ENCODE measurements around the gene CWC25.

DNA sequence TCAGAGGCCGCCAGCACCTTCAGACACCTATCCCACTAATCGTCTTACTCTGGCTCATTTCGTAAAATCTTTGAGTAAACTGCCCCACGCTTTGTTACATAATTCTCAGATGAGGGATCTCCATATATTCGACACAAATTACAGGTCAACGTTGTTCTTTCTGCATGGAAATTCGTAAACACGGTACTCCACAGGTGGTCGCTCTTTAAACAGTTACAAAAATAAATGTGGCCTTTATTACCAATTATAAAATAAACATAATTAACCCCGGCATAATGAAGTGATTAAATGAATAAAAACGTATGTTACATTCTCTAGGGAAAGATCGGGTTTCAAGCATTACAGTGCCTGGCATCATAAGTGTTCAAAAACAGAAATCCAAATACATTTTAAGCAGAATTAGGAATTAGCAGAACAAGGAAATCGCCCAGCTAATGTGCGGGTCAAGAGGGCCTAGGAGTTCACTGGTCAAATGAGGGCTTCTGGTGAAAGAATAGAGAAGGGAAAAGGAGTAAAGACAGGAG lies 24.8 kb downstream of the CWC25 start:
- TF ChIP-seq, protein P1, sequence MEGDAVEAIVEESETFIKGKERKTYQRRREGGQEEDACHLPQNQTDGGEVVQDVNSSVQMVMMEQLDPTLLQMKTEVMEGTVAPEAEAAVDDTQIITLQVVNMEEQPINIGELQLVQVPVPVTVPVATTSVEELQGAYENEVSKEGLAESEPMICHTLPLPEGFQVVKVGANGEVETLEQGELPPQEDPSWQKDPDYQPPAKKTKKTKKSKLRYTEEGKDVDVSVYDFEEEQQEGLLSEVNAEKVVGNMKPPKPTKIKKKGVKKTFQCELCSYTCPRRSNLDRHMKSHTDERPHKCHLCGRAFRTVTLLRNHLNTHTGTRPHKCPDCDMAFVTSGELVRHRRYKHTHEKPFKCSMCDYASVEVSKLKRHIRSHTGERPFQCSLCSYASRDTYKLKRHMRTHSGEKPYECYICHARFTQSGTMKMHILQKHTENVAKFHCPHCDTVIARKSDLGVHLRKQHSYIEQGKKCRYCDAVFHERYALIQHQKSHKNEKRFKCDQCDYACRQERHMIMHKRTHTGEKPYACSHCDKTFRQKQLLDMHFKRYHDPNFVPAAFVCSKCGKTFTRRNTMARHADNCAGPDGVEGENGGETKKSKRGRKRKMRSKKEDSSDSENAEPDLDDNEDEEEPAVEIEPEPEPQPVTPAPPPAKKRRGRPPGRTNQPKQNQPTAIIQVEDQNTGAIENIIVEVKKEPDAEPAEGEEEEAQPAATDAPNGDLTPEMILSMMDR (IDR thresholded peaks at IDR 0.05 in 2 of 3, conservative IDR thresholded peaks at IDR 0.05 in 1 of 3; ENCODE audit: borderline replicate concordance in 1 of 3, insufficient read depth in 1 of 3, low read depth in 2 of 3, low read length in 2 of 3) = no peak
- TF ChIP-seq SIN3A (IDR thresholded peaks at IDR 0.05; ENCODE audit: low read depth) (no peak), POLR2A (IDR thresholded peaks at IDR 0.05; ENCODE audit: borderline replicate concordance, extremely low read depth, insufficient read depth, insufficient read length) (no peak), RAD21 (IDR thresholded peaks at IDR 0.05; ENCODE audit: low read depth) (no peak), JUND (IDR thresholded peaks at IDR 0.05) (no peak), SRF (IDR thresholded peaks at IDR 0.05; ENCODE audit: low read depth) (no peak), POLR2AphosphoS5 (IDR thresholded peaks at IDR 0.05; ENCODE audit: low read depth, low read length) (no peak; the same call in 1 of the 2 replicates), EZH2phosphoT487 (IDR thresholded peaks at IDR 0.05; ENCODE audit: borderline replicate concordance) (no peak)
- TF ChIP-seq, protein P2, sequence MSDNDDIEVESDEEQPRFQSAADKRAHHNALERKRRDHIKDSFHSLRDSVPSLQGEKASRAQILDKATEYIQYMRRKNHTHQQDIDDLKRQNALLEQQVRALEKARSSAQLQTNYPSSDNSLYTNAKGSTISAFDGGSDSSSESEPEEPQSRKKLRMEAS (IDR thresholded peaks at IDR 0.05) = no peak; the same call in 1 of the 2 replicates
